ENCODE data around the gene RPTN.
A peak's percentile ranks its signal among the peaks of the same experiment; 100 is the strongest.

RPTN gene, protein sequence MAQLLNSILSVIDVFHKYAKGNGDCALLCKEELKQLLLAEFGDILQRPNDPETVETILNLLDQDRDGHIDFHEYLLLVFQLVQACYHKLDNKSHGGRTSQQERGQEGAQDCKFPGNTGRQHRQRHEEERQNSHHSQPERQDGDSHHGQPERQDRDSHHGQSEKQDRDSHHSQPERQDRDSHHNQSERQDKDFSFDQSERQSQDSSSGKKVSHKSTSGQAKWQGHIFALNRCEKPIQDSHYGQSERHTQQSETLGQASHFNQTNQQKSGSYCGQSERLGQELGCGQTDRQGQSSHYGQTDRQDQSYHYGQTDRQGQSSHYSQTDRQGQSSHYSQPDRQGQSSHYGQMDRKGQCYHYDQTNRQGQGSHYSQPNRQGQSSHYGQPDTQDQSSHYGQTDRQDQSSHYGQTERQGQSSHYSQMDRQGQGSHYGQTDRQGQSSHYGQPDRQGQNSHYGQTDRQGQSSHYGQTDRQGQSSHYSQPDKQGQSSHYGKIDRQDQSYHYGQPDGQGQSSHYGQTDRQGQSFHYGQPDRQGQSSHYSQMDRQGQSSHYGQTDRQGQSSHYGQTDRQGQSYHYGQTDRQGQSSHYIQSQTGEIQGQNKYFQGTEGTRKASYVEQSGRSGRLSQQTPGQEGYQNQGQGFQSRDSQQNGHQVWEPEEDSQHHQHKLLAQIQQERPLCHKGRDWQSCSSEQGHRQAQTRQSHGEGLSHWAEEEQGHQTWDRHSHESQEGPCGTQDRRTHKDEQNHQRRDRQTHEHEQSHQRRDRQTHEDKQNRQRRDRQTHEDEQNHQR

GRCh38 chr1:152159144-152159543 lies at the start of gene RPTN:
Gene RPTN (minus strand): TSS chr1:152159228. CDS start chr1:152157889, 1,339 bp downstream.
- TF ChIP-seq, protein P1, sequence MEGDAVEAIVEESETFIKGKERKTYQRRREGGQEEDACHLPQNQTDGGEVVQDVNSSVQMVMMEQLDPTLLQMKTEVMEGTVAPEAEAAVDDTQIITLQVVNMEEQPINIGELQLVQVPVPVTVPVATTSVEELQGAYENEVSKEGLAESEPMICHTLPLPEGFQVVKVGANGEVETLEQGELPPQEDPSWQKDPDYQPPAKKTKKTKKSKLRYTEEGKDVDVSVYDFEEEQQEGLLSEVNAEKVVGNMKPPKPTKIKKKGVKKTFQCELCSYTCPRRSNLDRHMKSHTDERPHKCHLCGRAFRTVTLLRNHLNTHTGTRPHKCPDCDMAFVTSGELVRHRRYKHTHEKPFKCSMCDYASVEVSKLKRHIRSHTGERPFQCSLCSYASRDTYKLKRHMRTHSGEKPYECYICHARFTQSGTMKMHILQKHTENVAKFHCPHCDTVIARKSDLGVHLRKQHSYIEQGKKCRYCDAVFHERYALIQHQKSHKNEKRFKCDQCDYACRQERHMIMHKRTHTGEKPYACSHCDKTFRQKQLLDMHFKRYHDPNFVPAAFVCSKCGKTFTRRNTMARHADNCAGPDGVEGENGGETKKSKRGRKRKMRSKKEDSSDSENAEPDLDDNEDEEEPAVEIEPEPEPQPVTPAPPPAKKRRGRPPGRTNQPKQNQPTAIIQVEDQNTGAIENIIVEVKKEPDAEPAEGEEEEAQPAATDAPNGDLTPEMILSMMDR (IDR thresholded peaks at IDR 0.05; ENCODE audit: low read depth, low read length): no peak
- no peak for DNase-seq (ENCODE audit: low read depth, low spot score)
- in situ Hi-C loops (cut with HindIII; ENCODE audit: low sequenced_read_pairs): no loop called here
- H3K4me3 ChIP-seq (ENCODE audit: low read depth, low read length): no peak within 1 kb of the TSS

- no peak overlapping the region for H3K4me3 ChIP-seq (ENCODE audit: low read depth, low read length)
- in situ Hi-C loops (cut with HindIII; ENCODE audit: low sequenced_read_pairs): no loop called here
- DNase-seq (ENCODE audit: low read depth, low spot score): no peak
- TF ChIP-seq, protein P1 (IDR thresholded peaks at IDR 0.05; ENCODE audit: low read depth, low read length): no peak
Observed at GRCh38 chr1:152198982-152199381, 40.0 kb upstream of the RPTN start.

DNA sequence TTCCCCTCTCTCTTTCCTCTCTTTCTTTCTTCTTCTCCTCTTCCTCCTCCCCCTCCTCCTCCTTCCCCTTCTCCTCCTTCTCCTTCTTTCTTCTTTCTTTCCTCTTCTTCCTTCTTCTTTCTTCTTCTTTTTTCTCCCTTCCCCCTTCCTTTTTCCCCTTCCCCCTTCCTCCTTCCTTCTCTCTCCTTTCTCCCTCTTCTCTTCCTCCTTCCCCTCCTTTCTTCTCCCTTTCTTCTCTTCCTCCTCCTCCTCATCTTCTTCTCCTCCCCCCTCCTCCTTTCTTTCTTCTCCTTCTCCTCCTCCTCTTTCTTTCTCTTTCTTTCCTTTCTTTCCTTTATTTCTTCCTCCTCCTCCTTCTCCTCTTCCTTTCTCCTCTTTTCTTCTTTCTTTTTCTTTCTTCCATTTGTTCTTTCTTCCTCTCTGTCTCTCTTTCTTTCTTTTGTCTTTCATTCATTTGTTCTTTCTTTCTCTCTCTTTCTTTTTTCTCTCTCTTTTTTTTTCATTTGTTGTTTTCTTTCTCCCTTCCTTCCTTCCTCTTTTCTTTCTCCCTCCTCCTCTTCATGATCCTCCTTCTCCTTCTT lies 38.4 kb upstream of the RPTN start:
- in situ Hi-C loops (cut with HindIII; ENCODE audit: low sequenced_read_pairs): no loop called here
- DNase-seq (ENCODE audit: low read depth, low spot score): no peak
- no peak overlapping the region for H3K4me3 ChIP-seq (ENCODE audit: low read depth, low read length)
- TF ChIP-seq, protein P1 (IDR thresholded peaks at IDR 0.05; ENCODE audit: low read depth, low read length): no peak

GRCh38 chr1:152191711-152192110 lies 32.7 kb upstream of the RPTN start:
- no peak for DNase-seq (ENCODE audit: low read depth, low spot score)
- in situ Hi-C loops (cut with HindIII; ENCODE audit: low sequenced_read_pairs): no loop called here
- TF ChIP-seq, protein P1 (IDR thresholded peaks at IDR 0.05; ENCODE audit: low read depth, low read length): no peak
- H3K4me3 ChIP-seq (ENCODE audit: low read depth, low read length): no peak overlapping the region

DNA sequence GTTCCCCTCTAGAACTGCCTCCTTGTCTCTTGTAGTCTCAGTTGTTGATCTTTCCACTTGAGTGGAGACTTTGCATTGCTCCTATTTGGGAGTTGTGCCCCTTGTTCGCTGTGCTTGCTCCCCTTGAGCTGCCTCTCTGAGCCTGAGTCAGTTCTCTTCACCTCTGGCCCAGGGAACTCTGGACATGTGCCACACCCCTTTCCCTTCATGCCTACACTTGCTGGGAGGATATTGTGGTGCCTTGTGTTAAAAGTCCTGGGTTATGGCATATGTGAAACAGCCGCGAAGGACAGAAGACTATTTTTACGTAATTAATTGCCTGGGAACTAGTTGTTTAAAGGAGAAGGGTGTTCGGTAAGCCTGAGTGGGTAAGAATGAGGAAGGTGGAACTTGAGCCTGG lies 32.2 kb upstream of the RPTN start:
- H3K4me3 ChIP-seq (ENCODE audit: low read depth, low read length): no peak overlapping the region
- DNase-seq (ENCODE audit: low read depth, low spot score): no peak
- TF ChIP-seq, protein P1 (IDR thresholded peaks at IDR 0.05; ENCODE audit: low read depth, low read length): no peak
- in situ Hi-C loops (cut with HindIII; ENCODE audit: low sequenced_read_pairs): no loop called here

DNA sequence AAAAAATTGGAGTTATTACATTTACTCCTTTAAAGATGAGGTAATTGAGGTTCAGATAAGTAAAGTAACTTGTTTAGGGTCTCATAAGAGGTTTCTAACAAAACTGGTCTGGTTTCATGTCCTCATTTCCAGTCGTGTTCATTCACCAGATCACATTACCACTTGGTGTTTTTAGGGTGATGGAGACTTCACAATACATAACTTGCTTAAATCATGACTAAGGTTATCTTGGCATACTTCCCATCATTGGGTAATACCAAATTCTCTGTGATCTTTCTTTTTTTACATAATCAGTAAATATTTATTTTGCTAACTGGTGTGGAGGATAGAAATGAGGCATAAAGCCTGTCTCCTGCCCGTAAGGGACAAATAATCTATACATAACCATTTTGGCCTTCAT lies 31.6 kb upstream of the RPTN start:
- H3K4me3 ChIP-seq (ENCODE audit: low read depth, low read length): no peak overlapping the region
- peak; percentile 20 for DNase-seq (ENCODE audit: low read depth, low spot score)
- TF ChIP-seq, protein P1 (IDR thresholded peaks at IDR 0.05; ENCODE audit: low read depth, low read length): no peak
- in situ Hi-C loops (cut with HindIII; ENCODE audit: low sequenced_read_pairs): no loop called here

Measured in astrocyte of the spinal cord (primary cell).